D721Med (cell line): ENCODE measurements around the gene CREB3L4.

Experiments
- DNase-seq: peaks from one replicate; pipeline ENCODE4 v3.0.0; 2011; ENCODE audit warnings: low spot score; ENCODE audit not compliant: insufficient read length
- FAIRE-seq: peaks from 2 replicates; lab custom pipeline; 2011; peaks lifted over from hg19 to GRCh38; lab: Jason Lieb, UNC
- CTCF ChIP-seq: IDR thresholded peaks from 2 replicates; pipeline ENCODE4 v1.5.1; 2012; ENCODE audit warnings: mild to moderate bottlenecking, control low read depth; ENCODE audit not compliant: insufficient read depth; ENCODE audit errors: missing control alignments

CREB3L4 gene

DNA sequence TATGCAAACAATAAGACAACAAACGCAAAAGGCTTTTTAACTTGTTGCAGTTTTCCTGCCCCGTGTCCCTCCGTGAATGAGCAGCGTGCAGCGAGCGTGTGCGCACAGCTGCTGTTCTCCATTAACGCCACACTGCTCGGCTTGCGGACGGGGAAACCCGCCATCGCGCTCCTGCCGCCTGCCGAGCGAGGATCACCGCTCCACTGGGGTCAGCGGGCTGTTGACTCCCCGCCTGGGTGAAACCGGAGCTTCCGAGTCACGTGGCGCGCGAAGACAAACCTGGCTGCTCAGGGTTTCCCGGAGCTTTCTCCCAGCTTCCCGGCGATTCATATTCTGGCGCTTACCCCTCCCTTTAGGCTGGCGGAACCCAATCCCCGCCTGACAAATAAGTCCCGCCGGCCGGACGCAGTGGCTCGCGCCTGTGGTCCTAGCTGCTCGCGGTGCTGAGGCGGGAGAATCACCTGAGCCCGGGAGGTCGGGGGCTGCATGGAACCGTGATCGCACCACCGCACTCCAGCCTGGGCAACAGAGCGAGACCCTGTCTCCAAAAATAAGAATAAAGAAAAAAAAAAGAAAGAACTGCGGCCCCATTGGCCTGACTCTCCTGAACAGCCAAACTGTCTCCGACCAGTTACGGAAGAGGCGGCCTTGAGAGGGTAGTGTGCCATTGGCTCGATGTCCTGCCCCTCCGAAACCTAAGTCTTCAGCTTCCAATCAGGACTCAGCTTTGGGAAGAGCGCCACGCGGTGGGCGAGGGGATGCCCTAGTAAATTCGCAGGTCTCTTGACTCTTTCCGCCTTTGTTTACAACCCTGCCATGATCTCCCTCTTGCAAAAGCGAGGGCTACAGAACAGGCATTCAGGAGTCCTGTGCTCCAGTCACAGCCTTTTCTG is at the start of gene CREB3L4:
Gene CREB3L4, plus strand, starts transcription at position 796 of the 893 bp plus-strand sequence. CDS start 624 bp downstream, outside the sequence.
- FAIRE-seq (peak; percentile 29), DNase-seq (peak; percentile 85)
- TF ChIP-seq CTCF = peak; percentile 64

- FAIRE-seq = no peak
- DNase-seq = no peak
- TF ChIP-seq CTCF = peak; percentile 33
These were observed 47.5 kb upstream of the CREB3L4 start for GRCh38 chr1:153919876-153920852.

- DNase-seq (no peak), FAIRE-seq (no peak)
- TF ChIP-seq CTCF = no peak
These were observed 46.5 kb upstream of the CREB3L4 start for GRCh38 chr1:153921080-153921802.

- no peak for FAIRE-seq
- no peak for TF ChIP-seq CTCF
- no peak for DNase-seq
These were observed 46.0 kb upstream of the CREB3L4 start for GRCh38 chr1:153921803-153922075.

DNA sequence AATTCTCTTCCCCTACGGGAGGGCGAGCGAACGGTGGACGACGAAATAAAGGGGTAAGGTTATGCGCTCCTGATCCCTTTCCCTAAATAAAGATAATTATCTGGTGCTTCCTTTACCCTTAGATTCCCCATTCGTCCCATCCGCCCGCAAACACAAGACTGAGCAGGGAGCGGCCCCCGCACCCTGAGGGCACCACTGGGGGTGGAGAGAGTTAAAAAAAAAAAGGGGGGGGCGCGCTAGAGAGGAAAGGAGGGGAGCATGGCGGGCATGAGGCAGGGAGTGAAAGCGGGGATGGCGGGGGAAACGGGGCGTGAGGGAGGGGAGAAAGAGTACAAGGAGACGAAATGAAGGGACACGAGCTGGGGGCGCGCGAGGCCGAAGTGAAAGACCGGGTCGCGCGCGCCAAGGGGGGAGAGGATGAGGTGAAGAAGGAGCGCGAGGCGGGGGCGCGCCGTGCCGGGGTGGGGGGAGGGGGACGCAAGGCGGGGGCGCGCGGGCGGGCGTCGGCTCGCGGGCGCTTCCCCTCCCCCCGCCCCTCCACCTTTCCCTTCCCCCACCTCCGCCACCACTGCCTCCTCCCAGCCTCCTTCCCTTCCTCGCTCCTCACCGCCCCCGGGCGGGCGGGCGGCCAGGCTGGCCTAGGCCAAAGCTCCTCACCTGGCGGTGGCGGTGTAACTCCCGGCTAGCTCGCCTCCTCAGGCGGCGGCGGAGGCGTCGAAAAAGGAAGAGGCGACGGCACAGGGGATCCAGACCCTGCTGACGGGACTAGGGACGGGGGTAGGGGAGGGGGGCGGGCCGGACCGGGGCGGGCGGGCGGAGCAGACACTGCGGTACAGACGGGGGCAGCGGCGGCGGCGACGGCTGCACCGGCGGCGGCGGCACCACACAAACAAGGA is 45.4 kb upstream of the CREB3L4 start:
- DNase-seq (peak; percentile 47), FAIRE-seq (no peak)
- peak; percentile 21 for TF ChIP-seq CTCF
